ENCODE measurements around the gene HLF. TPM values are rescaled to one million over a fixed set of nuclear protein-coding genes. Genes with fewer than 3 reads are reported as not detected.

HLF gene
- total and polyA plus RNA-seq, 2 of the 4 experiments (the other 2 are of a cell fraction), result 0.18 TPM; not detected in 1

DNA sequence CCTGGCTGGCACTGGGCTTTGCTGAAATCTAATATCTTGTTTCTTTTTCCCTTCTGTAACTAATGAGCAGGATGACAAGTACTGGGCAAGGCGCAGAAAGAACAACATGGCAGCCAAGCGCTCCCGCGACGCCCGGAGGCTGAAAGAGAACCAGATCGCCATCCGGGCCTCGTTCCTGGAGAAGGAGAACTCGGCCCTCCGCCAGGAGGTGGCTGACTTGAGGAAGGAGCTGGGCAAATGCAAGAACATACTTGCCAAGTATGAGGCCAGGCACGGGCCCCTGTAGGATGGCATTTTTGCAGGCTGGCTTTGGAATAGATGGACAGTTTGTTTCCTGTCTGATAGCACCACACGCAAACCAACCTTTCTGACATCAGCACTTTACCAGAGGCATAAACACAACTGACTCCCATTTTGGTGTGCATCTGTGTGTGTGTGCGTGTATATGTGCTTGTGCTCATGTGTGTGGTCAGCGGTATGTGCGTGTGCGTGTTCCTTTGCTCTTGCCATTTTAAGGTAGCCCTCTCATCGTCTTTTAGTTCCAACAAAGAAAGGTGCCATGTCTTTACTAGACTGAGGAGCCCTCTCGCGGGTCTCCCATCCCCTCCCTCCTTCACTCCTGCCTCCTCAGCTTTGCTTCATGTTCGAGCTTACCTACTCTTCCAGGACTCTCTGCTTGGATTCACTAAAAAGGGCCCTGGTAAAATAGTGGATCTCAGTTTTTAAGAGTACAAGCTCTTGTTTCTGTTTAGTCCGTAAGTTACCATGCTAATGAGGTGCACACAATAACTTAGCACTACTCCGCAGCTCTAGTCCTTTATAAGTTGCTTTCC, 56.0 kb downstream of the HLF start:
- no peaks in the 10 kb centered on the region for H4K20me1 ChIP-seq (ENCODE audit: insufficient read depth, low read length)
- H4K5ac ChIP-seq (ENCODE audit: low read depth, low read length), result no peak overlapping the region
- dilution Hi-C loops (cut with HindIII; ENCODE audit: low sequenced_read_pairs, unreplicated experiment), result no loop called here
- no peak overlapping the region for H2AK5ac ChIP-seq (ENCODE audit: low read depth, low read length)
- no peaks in the 10 kb centered on the region for H3K27me3 ChIP-seq (ENCODE audit: control insufficient read depth, insufficient read depth, low read length)
- no peaks in the 10 kb centered on the region for H3K36me3 ChIP-seq (ENCODE audit: control insufficient read depth, insufficient read depth, low read length)
- BruUV-seq (replicated peaks), result no TSS peak
- no peak for DNase-seq
- H3K14ac ChIP-seq (replicated peaks; ENCODE audit: low read depth, low read length), result no peak overlapping the region
- no peak overlapping the region for H4K91ac ChIP-seq (ENCODE audit: insufficient read depth, low read depth, low read length)
- H3K27ac ChIP-seq (ENCODE audit: insufficient read depth, low read length), result no peak overlapping the region
- H3K9ac ChIP-seq (ENCODE audit: low read depth, low read length), result no peak overlapping the region
- H2AFZ ChIP-seq (replicated peaks; ENCODE audit: low read length, poor library complexity), result no peak overlapping the region
- no peak overlapping the region for H2BK15ac ChIP-seq (ENCODE audit: low read depth, low read length)
- ATAC-seq (ENCODE audit: low read depth), result peak; percentile 57
- H2BK5ac ChIP-seq (ENCODE audit: low read depth, low read length, poor library complexity, severe bottlenecking), result no peak overlapping the region
- no peak overlapping the region for H2BK120ac ChIP-seq (ENCODE audit: low read depth, low read length)
- no peak overlapping the region for H3K23ac ChIP-seq (ENCODE audit: low read depth, low read length)
- H3K4ac ChIP-seq (ENCODE audit: low read depth, low read length), result no peak overlapping the region
- no peaks in the 10 kb centered on the region; the same call in 1 of the 2 replicates for H3K9me3 ChIP-seq (ENCODE audit: control insufficient read depth, insufficient read depth, low read length)
- ChIA-PET POLR2A (ENCODE audit: unreplicated experiment) (no interaction called here), CTCF (interaction anchor here (0.6 kb wide), 1 partner anchor 158 kb away, joined by 7 read pairs; no protein-coding TSS in a partner anchor)
- H3K79me1 ChIP-seq (ENCODE audit: low read depth in 1 of 2, low read length in 2 of 2), result no peaks in the 10 kb centered on the region
- H3K4me2 ChIP-seq (ENCODE audit: low read depth, low read length), result peak overlapping the region; percentile 72; the same call in 1 of the 2 replicates
- peak overlapping the region; percentile 9; the same call in 1 of the 2 replicates for H3K4me3 ChIP-seq (ENCODE audit: insufficient read depth, low read depth, low read length)
- no peak overlapping the region for H2BK20ac ChIP-seq (ENCODE audit: low read depth, low read length)
- H3K4me1 ChIP-seq (ENCODE audit: control insufficient read depth, insufficient read depth, low read length), result no peaks in the 10 kb centered on the region
- 90% methylated on average over 5 of the region's 23 CpGs; no CpG with 5 or more reads in 1 of the 2 experiments for WGBS, 2 experiments (ENCODE audit: extremely low coverage in 2 of 2, insufficient read length in 1 of 2)
- in situ Hi-C loops (cut with MboI; ENCODE audit: low sequenced_read_pairs), result no loop called here
- H3K18ac ChIP-seq (ENCODE audit: low read depth, low read length), result no peak overlapping the region
- no peak overlapping the region for H4K8ac ChIP-seq (ENCODE audit: low read depth in 2 of 2, low read length in 2 of 2)
- no peak for TF ChIP-seq BHLHE40 (IDR thresholded peaks at IDR 0.05; ENCODE audit: low read depth, low read length)
- TF ChIP-seq, protein P1, sequence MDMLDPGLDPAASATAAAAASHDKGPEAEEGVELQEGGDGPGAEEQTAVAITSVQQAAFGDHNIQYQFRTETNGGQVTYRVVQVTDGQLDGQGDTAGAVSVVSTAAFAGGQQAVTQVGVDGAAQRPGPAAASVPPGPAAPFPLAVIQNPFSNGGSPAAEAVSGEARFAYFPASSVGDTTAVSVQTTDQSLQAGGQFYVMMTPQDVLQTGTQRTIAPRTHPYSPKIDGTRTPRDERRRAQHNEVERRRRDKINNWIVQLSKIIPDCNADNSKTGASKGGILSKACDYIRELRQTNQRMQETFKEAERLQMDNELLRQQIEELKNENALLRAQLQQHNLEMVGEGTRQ (IDR thresholded peaks at IDR 0.05; ENCODE audit: low read depth, low read length), result no peak
- no peak for TF ChIP-seq MAFK (IDR thresholded peaks at IDR 0.05; ENCODE audit: low read depth, low read length)
- no peak for TF ChIP-seq RFX5 (IDR thresholded peaks at IDR 0.05; ENCODE audit: low read depth, low read length)
- no peak for TF ChIP-seq NFE2L2 (IDR thresholded peaks at IDR 0.05; ENCODE audit: low read depth, low read length)
- TF ChIP-seq, protein P2, sequence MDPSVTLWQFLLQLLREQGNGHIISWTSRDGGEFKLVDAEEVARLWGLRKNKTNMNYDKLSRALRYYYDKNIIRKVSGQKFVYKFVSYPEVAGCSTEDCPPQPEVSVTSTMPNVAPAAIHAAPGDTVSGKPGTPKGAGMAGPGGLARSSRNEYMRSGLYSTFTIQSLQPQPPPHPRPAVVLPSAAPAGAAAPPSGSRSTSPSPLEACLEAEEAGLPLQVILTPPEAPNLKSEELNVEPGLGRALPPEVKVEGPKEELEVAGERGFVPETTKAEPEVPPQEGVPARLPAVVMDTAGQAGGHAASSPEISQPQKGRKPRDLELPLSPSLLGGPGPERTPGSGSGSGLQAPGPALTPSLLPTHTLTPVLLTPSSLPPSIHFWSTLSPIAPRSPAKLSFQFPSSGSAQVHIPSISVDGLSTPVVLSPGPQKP (IDR thresholded peaks at IDR 0.05; ENCODE audit: borderline replicate concordance, low read depth, low read length), result no peak
- TF ChIP-seq CEBPB (IDR thresholded peaks at IDR 0.05; ENCODE audit: low read depth, low read length), result no peak
- no peak for TF ChIP-seq MAZ (IDR thresholded peaks at IDR 0.05; ENCODE audit: borderline replicate concordance, low read depth, low read length)
- no peak for TF ChIP-seq CHD1 (IDR thresholded peaks at IDR 0.05; ENCODE audit: low read depth, low read length)
- no peak for TF ChIP-seq RAD21 (IDR thresholded peaks at IDR 0.05; ENCODE audit: low read length)
- TF ChIP-seq RCOR1 (IDR thresholded peaks at IDR 0.05; ENCODE audit: insufficient replicate concordance, low read length), result no peak
- no peak for TF ChIP-seq POLR2A (IDR thresholded peaks at IDR 0.05; ENCODE audit: low read depth, low read length)
- no peak for TF ChIP-seq MXI1 (IDR thresholded peaks at IDR 0.05; ENCODE audit: borderline replicate concordance, low read depth, low read length)
- TF ChIP-seq SMC3 (IDR thresholded peaks at IDR 0.05; ENCODE audit: low read depth, low read length), result no peak
- H3K56ac ChIP-seq (ENCODE audit: extremely low read depth, insufficient read depth, low read length), result no peak overlapping the region
- peak overlapping the region; percentile 34 for H2AK9ac ChIP-seq (replicated peaks; ENCODE audit: low read depth, low read length, poor library complexity)
- H3K9me1 ChIP-seq (ENCODE audit: insufficient read depth, low read length), result no peaks in the 10 kb centered on the region
- intact Hi-C loops (cut with micrococcal nuclease), result no loop called here

Data from IMR-90 (cell line).